ENCODE results near the gene DAND5. TPM values are rescaled to one million over a fixed set of nuclear protein-coding genes. Genes with fewer than 3 reads are reported as not detected.
A peak's percentile ranks its signal among the peaks of the same experiment; 100 is the strongest.

Gene DAND5
- total and polyA plus RNA-seq, 2 donors (not counting 1 experiment from before 2014, with no cell fraction given), result not detected

- Histone ChIP-seq H3K79me2 (ENCODE audit: control insufficient read depth, insufficient read depth, low read length) (peaks cover 4% of the 10 kb centered on the region), H3K4me2 (replicated peaks; ENCODE audit: low read depth, low read length, poor library complexity, severe bottlenecking) (no peak overlapping the region), H3K9me3 (ENCODE audit: control extremely low read depth in 1 of 3, control insufficient read depth in 2 of 3, insufficient read depth in 1 of 3, low read length in 2 of 3) (no peaks in the 10 kb centered on the region), H3K4me3 (ENCODE audit: control extremely low read depth in 1 of 5, extremely low read depth in 1 of 5, insufficient read depth in 1 of 5, low read depth in 2 of 5, low read length in 4 of 5) (no peak overlapping the region), H3K9ac (ENCODE audit: low read length) (no peak overlapping the region), H3K36me3 (replicated peaks in 1 of 2; ENCODE audit: control extremely low read depth in 1 of 2, control insufficient read depth in 1 of 2, extremely low read depth in 1 of 2, insufficient read depth in 2 of 2, low read length in 1 of 2) (peaks cover under 1 to 3% of the 10 kb centered on the region in 2 experiments), H3K27me3 (replicated peaks in 1 of 4; ENCODE audit: control extremely low read depth in 1 of 4, control insufficient read depth in 3 of 4, insufficient read depth in 4 of 4, low read length in 3 of 4) (no peaks in the 10 kb centered on the region), H4K20me1 (ENCODE audit: control insufficient read depth, insufficient read depth, low read length, poor library complexity, severe bottlenecking) (peaks cover 7% of the 10 kb centered on the region), H3K27ac (ENCODE audit: low read length in 2 of 2) (no peak overlapping the region), H3K4me1 (ENCODE audit: control insufficient read depth in 2 of 2, insufficient read depth in 2 of 2, low read length in 2 of 2) (peaks cover 18 to 28% of the 10 kb centered on the region in 2 donors), H2AFZ (ENCODE audit: insufficient read depth, low read depth, low read length, poor library complexity, severe bottlenecking) (no peak overlapping the region)
- intact Hi-C loops (cut with micrococcal nuclease), result no loop called here
- TF ChIP-seq CTCF (IDR thresholded peaks at IDR 0.05) (no peak), EZH2 (IDR thresholded peaks at IDR 0.05; ENCODE audit: borderline replicate concordance, insufficient read depth, low read depth, low read length, poor library complexity, severe bottlenecking) (no peak)
- no peaks in the 10 kb centered on the region for H3K9me3 Mint-ChIP-seq (ENCODE audit: insufficient read depth)
- H3K4me1 Mint-ChIP-seq, result peaks cover 24% of the 10 kb centered on the region
- ChIA-PET CTCF (interaction anchor here (1.7 kb wide), 1 partner anchor 20 kb away, joined by 3 read pairs; no protein-coding TSS in a partner anchor), POLR2A (interaction anchor here (0.7 kb wide), 1 partner anchor 877 kb away, joined by 3 read pairs; no protein-coding TSS in a partner anchor)
- ATAC-seq (ENCODE audit: low read depth) (no peak), DNase-seq (no peak)
- H3K27ac Mint-ChIP-seq, result no peak overlapping the region
- WGBS (ENCODE audit: insufficient coverage), result 62% methylated on average over 5 of the region's 6 CpGs
- no peak overlapping the region for H3K4me3 Mint-ChIP-seq
- peaks cover 2% of the 10 kb centered on the region for H3K27me3 Mint-ChIP-seq
These were observed 9.9 kb upstream of the DAND5 start for GRCh38 chr19:12959481-12959880.

GRCh38 chr19:12965017-12965811, 4.2 kb upstream of the DAND5 start:
- peak overlapping the region; percentile 89 for H3K27ac Mint-ChIP-seq
- Histone ChIP-seq H3K27ac (ENCODE audit: low read length in 2 of 2) (no peak overlapping the region), H2AFZ (ENCODE audit: insufficient read depth, low read depth, low read length, poor library complexity, severe bottlenecking) (peak overlapping the region; percentile 82), H3K36me3 (replicated peaks in 1 of 2; ENCODE audit: control extremely low read depth in 1 of 2, control insufficient read depth in 1 of 2, extremely low read depth in 1 of 2, insufficient read depth in 2 of 2, low read length in 1 of 2) (no peaks in the 10 kb centered on the region), H3K9ac (ENCODE audit: low read length) (peak overlapping the region; percentile 64), H3K4me2 (replicated peaks; ENCODE audit: low read depth, low read length, poor library complexity, severe bottlenecking) (peak overlapping the region; percentile 96), H3K4me3 (ENCODE audit: control extremely low read depth in 1 of 5, extremely low read depth in 1 of 5, insufficient read depth in 1 of 5, low read depth in 2 of 5, low read length in 4 of 5) (peak overlapping the region in 4 of 5 experiments; percentile 30 to 65 (median 58)), H3K27me3 (replicated peaks in 1 of 4; ENCODE audit: control extremely low read depth in 1 of 4, control insufficient read depth in 3 of 4, insufficient read depth in 4 of 4, low read length in 3 of 4) (no peaks in the 10 kb centered on the region), H3K4me1 (ENCODE audit: control insufficient read depth in 2 of 2, insufficient read depth in 2 of 2, low read length in 2 of 2) (peaks cover 4 to 10% of the 10 kb centered on the region in 2 donors), H3K79me2 (ENCODE audit: control insufficient read depth, insufficient read depth, low read length) (no peaks in the 10 kb centered on the region), H3K9me3 (ENCODE audit: control extremely low read depth in 1 of 3, control insufficient read depth in 2 of 3, insufficient read depth in 1 of 3, low read length in 2 of 3) (no peaks in the 10 kb centered on the region), H4K20me1 (ENCODE audit: control insufficient read depth, insufficient read depth, low read length, poor library complexity, severe bottlenecking) (no peaks in the 10 kb centered on the region)
- H3K27me3 Mint-ChIP-seq, result peaks cover under 1% of the 10 kb centered on the region
- no peaks in the 10 kb centered on the region for H3K9me3 Mint-ChIP-seq (ENCODE audit: insufficient read depth)
- peak overlapping the region; percentile 98 for H3K4me3 Mint-ChIP-seq
- ChIA-PET POLR2A (interaction anchor here (0.6 to 1.6 kb wide), 5 partner anchors 12 to 316 kb away, joined by 3 to 10 read pairs (median 9); no protein-coding TSS in a partner anchor), CTCF (interaction anchor here (0.6 to 5.4 kb wide), 61 partner anchors 9 to 1718 kb away, joined by 3 to 75 read pairs (median 5); partner anchors contain the start of genes CALR, DNASE2, FARSA and GADD45GIP1)
- intact Hi-C loops (cut with micrococcal nuclease), result loop anchor here (1.0 kb wide), 5 partner anchors 8 to 80 kb away; partner anchors contain the start of genes CALR, GADD45GIP1 and SYCE2
- peak; percentile 96 for ATAC-seq (ENCODE audit: low read depth)
- peaks cover 6% of the 10 kb centered on the region for H3K4me1 Mint-ChIP-seq
- WGBS (ENCODE audit: insufficient coverage), result under 1% methylated on average over 32 of the region's 34 CpGs
- peak; percentile 89 for DNase-seq
- TF ChIP-seq CTCF (IDR thresholded peaks at IDR 0.05) (peak; percentile 92), EZH2 (IDR thresholded peaks at IDR 0.05; ENCODE audit: borderline replicate concordance, insufficient read depth, low read depth, low read length, poor library complexity, severe bottlenecking) (no peak)

Data from B cell (primary cell).